SJSA1 (cell line): Measurements from ENCODE around the gene APOD. TPM values are rescaled to one million over a fixed set of nuclear protein-coding genes. Genes with fewer than 3 reads are reported as not detected.

ENCODE experiments used
- DNase-seq, 2 experiments: peaks; one replicate each; pipeline ENCODE4 v3.0.0-alpha.2; 2015 to 2020; ENCODE audit warnings: low spot score in 2 of 2, low read depth in 1 of 2
- H3K27ac ChIP-seq: fragments of 250-450 bp; sonication (Bioruptor Pico); 2 replicates; pipeline ENCODE4 v1.5.1; 2020; ENCODE audit warnings: mild to moderate bottlenecking, moderate library complexity
- H3K27me3 ChIP-seq: fragments of 250-450 bp; sonication (Bioruptor Pico); replicated peaks from 2 replicates; pipeline ENCODE4 v1.5.1; 2020; ENCODE audit warnings: mild to moderate bottlenecking, moderate library complexity
- H3K36me3 ChIP-seq: fragments of 250-450 bp; sonication (Bioruptor Pico); 2 replicates; pipeline ENCODE4 v1.5.1; 2020; ENCODE audit warnings: mild to moderate bottlenecking
- H3K4me1 ChIP-seq: fragments of 250-450 bp; sonication (Bioruptor Pico); replicated peaks from 2 replicates; pipeline ENCODE4 v1.6.1; 2021; ENCODE audit warnings: mild to moderate bottlenecking
- H3K4me3 ChIP-seq: fragments of 250-450 bp; sonication (Bioruptor Pico); 2 replicates; pipeline ENCODE4 v1.5.1; 2020; ENCODE audit warnings: mild to moderate bottlenecking
- H3K9me3 ChIP-seq: fragments of 250-450 bp; sonication (Bioruptor Pico); replicated peaks from 2 replicates; pipeline ENCODE4 v1.5.1; 2020; ENCODE audit warnings: mild to moderate bottlenecking
- total RNA-seq: library from RNA; depleted of rRNA; stranded (reverse); fragments of >200 nt; shearing (Covaris generic); gene quantifications from 2 replicates; pipeline ENCODE4 v1.2.3, GENCODE V29; 2014

APOD gene
- total RNA-seq, 1 experiment from 2014 or later, result not detected

DNA sequence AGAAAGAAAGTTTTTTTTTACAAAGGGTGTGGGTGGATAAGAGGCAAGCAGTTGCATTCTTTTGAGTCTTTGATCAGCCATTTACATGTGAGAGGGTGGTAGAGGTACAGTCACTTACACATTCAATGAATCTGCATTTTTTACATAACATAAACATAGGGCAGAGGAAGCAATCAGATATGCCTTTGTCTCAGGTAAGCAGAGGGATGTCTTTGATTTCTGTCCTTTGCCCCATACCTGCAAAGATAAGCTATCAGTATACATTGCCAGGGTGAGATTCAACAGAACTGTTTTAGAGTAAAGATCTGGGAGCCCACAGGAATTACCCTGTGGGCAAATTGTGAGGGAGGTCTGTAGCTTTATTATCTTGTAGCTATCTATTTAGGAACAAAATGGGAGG lies 35.2 kb downstream of the APOD start:
- no peaks in the 10 kb centered on the region for H3K36me3 ChIP-seq
- no peak overlapping the region for H3K27ac ChIP-seq
- no peak for DNase-seq
- H3K4me1 ChIP-seq, result peaks cover 25% of the 10 kb centered on the region
- no peak overlapping the region for H3K4me3 ChIP-seq
- no peaks in the 10 kb centered on the region for H3K9me3 ChIP-seq
- H3K27me3 ChIP-seq, result no peaks in the 10 kb centered on the region

DNA sequence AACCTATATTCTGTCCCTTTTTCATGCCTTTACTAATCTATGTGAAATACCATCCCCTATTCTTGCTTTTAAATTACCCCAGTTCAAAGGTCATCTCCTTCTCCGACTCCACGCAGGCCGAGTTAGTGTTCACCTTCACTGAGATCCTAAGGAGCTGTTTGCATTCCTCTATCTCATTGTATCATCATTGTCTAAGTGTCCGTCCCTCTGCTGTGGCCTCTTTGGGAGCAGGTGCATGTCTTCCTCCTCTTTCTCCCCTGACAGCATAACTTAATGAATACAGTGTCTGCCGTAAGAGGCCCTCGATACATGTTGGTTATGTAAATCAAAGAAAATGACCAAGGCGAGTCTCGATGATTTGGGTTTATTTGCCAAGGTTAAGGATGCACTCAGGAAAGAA lies 35.7 kb downstream of the APOD start:
- peaks cover 1% of the 10 kb centered on the region for H3K36me3 ChIP-seq
- H3K4me3 ChIP-seq, result no peak overlapping the region
- H3K4me1 ChIP-seq, result peaks cover 27% of the 10 kb centered on the region
- DNase-seq, result no peak
- no peak overlapping the region for H3K27ac ChIP-seq
- no peaks in the 10 kb centered on the region for H3K9me3 ChIP-seq
- H3K27me3 ChIP-seq, result no peaks in the 10 kb centered on the region

DNA sequence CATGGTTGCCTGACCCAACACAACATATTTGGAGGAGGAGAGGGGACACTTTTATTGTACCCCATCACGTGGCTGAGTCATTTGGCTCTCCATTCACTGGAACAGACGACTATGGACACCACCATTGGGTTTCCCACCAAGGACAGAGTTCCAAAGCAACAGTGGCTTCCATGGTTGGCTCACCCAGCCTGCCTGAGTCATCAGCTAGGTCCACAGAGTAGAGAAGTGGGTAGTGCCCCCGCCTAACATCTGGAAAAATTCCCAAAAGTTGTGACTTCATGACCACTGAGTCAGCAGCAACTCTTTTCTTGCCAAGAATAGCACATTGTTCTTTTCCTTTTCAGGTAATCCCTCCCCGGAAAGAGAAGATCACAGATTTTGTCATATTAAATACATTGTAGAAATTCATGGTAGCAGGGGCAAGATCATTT lies 37.6 kb downstream of the APOD start:
- no peaks in the 10 kb centered on the region for H3K9me3 ChIP-seq
- no peak overlapping the region for H3K4me3 ChIP-seq
- H3K27ac ChIP-seq, result no peak overlapping the region
- peaks cover 32% of the 10 kb centered on the region for H3K4me1 ChIP-seq
- H3K27me3 ChIP-seq, result no peaks in the 10 kb centered on the region
- peaks cover 5% of the 10 kb centered on the region for H3K36me3 ChIP-seq
- DNase-seq, result peak; percentile 61 to 77

DNA sequence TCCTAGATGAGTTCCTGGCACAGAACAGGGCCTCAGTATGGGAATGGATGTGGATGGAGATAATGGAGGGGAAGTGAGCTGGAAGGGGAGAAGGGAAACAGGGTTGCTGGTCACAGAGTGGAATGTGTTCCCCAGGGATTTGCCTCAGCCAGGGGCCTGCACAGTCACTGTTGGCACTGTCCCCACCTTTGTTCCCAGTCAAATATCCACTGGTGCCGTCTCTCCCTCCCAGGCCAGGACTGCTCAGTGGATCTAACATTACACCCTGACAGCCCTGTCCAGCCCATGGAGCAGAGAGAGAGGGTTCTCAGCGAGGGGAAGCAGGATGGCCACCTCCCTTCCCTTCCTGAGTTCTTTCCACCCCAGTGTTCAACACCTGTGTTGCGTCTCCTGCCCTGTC lies 39.1 kb downstream of the APOD start:
- Histone ChIP-seq H3K27me3 (no peaks in the 10 kb centered on the region), H3K9me3 (no peaks in the 10 kb centered on the region), H3K4me3 (no peak overlapping the region), H3K4me1 (peaks cover 37% of the 10 kb centered on the region), H3K36me3 (peaks cover 5% of the 10 kb centered on the region), H3K27ac (no peak overlapping the region)
- DNase-seq, result peak; percentile 13 to 55

DNA sequence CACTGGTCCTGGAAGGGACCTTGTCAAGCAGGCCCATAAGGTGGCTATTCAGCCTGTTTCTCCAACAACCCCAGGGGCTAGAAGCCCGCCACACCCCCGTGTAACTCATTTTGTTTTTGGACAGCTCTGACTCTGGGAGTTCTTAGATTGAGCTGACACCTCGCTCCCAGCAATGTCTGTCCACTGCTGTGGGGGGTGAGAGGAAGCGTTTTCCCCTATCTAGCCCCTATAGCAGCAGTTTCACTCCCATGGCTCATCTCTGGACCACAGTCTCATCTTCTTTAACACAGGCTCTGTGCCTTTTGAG lies 39.6 kb downstream of the APOD start:
- DNase-seq, result no peak
- Histone ChIP-seq H3K4me1 (peaks cover 38% of the 10 kb centered on the region), H3K27me3 (no peaks in the 10 kb centered on the region), H3K36me3 (peaks cover 5% of the 10 kb centered on the region), H3K4me3 (no peak overlapping the region), H3K9me3 (no peaks in the 10 kb centered on the region), H3K27ac (no peak overlapping the region)

DNA sequence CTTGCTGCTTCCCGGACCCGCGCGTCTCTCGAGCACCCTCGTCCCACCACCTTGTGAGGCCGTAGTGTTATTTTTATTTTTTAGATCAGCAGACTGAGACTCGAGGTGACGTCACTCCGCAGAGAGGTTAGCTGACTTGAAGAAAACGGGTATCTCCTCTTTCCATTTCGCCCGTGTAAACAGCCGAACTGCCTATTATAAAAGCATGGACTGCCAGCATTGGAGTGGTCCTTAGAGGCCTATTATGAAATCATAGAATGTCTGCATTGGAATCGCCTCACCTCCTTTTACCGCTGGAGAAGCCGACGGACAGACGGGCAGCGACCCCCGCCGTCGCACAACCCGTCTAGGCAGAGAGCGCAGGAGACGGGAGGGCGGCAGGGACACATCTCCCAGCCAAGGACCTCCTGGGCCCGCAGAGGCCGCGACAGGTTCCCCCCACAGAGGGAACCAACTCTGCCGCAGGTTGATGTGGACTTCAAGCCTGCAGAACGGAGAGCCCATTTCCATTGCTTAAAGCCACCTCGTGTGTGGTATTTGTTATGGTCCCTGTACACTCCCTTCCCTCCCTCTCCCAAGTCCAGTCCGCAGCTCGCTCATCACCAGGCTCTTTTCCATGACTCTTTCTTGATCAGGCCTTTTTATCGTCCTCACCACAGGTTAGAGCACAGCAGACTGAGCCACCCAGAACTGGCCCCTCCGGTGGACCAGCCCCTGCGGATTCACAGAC lies 40.1 kb downstream of the APOD start:
- Histone ChIP-seq H3K27ac (no peak overlapping the region), H3K36me3 (peaks cover 5% of the 10 kb centered on the region), H3K27me3 (no peaks in the 10 kb centered on the region), H3K9me3 (no peaks in the 10 kb centered on the region), H3K4me3 (peak overlapping the region; percentile 91), H3K4me1 (peaks cover 38% of the 10 kb centered on the region)
- DNase-seq, result no peak

DNA sequence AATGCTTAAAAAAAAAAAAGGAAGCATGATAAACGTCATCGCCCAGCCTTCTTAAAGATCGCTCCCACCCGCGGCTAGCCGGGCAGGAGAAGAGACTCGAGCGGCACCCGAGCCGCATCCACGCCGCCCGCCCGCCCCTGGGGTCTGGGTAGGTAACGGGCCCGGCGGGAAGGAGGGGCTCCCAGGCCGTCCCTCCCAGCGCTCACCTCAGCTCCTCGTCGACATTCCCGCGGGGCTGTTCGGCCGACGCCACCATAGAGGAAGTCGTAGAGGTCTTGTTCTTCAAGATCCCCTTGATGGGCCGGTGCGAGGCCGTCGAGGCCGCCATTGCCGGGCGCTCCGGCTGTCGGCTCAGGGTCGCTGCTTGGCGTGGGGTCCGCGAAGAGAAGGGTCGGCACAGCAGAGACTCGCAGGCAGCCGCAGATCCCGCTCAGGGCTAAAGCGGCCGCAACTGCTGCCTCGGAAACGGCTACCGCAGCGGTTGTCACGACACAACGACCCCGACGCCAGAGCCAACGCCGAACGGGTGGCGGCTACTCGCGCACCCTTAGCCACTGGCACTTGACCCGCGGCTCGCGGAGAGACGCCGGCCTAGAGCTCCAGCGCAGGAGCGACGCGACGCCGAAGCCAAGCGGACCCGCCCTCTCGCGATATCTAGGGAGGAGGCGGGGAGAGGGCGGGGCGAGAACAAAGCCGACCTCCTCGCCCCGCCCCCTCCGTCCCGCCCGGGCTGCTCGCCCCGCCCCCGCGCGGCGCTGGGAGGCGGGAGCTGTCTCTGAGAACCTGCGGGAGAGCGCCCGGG lies 40.8 kb downstream of the APOD start, which contains the start of gene PPP1R2:
TSS of gene PPP1R2 (minus strand) at position 628 of the 802 bp plus-strand sequence. CDS start at position 328, 300 bp downstream.
- DNase-seq, result peak; percentile 87 to 88
- peaks cover 38% of the 10 kb centered on the region for H3K4me1 ChIP-seq
- H3K4me3 ChIP-seq, result peak within 1 kb of the TSS; percentile 91
- peaks cover 5% of the 10 kb centered on the region for H3K36me3 ChIP-seq
- H3K27ac ChIP-seq, result peak within 1 kb of the TSS; percentile 55
- no peaks in the 10 kb centered on the region for H3K27me3 ChIP-seq
- H3K9me3 ChIP-seq, result no peaks in the 10 kb centered on the region

DNA sequence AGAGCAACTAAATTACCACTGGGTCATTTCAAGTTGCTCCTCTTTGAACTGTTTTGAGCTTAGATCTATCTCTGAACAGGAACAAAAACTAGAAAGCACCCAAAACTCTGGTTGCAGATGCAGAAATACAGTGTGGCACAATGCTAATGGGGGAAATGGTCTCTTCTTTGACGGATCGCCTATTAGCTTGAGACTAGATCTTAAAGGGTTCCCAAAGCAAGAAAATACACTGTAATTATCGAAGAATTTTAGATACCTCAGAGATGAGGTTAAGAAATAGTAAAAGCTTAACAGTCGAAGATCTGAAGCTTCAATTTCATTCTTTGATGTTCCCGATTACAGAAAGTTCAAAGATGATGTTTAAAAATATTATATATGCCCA lies 41.4 kb downstream of the APOD start:
- H3K9me3 ChIP-seq, result no peaks in the 10 kb centered on the region
- peak overlapping the region; percentile 91 for H3K4me3 ChIP-seq
- peaks cover 38% of the 10 kb centered on the region for H3K4me1 ChIP-seq
- DNase-seq, result peak in 1 of 2 experiments; percentile 19
- no peaks in the 10 kb centered on the region for H3K27me3 ChIP-seq
- H3K27ac ChIP-seq, result no peak overlapping the region
- H3K36me3 ChIP-seq, result peaks cover 5% of the 10 kb centered on the region

DNA sequence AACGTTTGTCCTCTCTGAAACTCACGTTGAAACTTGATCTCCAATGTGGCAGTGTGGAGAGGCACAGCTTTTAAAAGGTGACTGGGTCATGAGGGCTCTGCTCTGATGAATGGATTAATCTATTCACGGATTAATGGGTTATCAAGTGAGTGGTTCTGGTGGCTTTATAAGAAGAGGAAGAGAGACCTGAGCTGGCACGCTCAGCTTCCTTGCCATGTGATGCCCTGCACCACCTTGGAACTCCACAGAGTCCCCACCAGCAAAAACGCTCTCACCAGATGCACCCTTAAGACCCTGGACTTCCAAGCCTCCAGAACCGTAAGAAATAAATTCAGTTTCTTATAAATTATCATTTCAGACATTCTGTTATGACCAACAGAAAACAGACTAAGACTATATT lies 43.2 kb downstream of the APOD start:
- H3K27me3 ChIP-seq, result no peaks in the 10 kb centered on the region
- H3K4me1 ChIP-seq, result peaks cover 24% of the 10 kb centered on the region
- H3K9me3 ChIP-seq, result no peaks in the 10 kb centered on the region
- H3K27ac ChIP-seq, result no peak overlapping the region
- DNase-seq, result no peak
- no peak overlapping the region for H3K4me3 ChIP-seq
- H3K36me3 ChIP-seq, result peaks cover 5% of the 10 kb centered on the region

DNA sequence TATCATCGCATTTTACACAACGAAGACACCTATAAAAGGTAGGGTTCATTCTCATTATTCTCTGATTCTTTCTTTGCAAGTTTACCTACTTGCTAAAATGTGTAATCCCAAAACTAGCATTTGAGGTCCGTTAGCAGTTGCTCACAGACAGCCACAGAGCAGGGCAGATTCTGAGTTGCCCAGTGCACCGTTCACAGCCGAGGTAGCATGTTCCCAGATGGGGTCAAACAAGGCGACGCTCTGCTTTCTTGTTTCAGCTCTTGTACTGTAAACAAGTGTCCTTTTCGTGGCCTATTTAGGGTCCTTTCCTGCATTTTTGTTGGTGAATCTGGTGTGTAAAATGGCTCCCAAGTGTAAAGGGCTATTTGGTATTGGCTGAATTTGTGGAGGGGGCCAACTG lies 43.7 kb downstream of the APOD start:
- no peak overlapping the region for H3K27ac ChIP-seq
- no peaks in the 10 kb centered on the region for H3K9me3 ChIP-seq
- peaks cover 5% of the 10 kb centered on the region for H3K36me3 ChIP-seq
- DNase-seq, result no peak
- no peaks in the 10 kb centered on the region for H3K27me3 ChIP-seq
- no peak overlapping the region for H3K4me3 ChIP-seq
- peaks cover 24% of the 10 kb centered on the region for H3K4me1 ChIP-seq

DNA sequence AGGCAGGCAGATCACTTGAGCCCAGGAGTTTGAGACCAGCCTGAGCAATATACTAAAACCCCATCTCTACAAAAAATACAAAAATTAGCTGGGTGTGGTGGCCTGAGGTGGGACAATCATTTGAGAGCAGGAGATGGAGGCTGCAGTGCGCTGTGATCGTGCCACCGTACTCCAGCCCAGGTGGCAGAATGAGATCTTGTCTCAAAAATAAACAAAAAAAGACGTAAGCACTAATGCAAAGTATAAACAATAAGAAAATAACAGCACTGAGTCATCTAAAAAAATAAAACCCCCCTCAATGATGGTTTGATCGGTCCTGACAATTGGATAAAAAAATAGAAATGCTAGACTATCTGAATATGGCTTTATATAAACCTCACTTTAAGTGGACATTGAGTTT lies 44.3 kb downstream of the APOD start:
- DNase-seq, result no peak

DNA sequence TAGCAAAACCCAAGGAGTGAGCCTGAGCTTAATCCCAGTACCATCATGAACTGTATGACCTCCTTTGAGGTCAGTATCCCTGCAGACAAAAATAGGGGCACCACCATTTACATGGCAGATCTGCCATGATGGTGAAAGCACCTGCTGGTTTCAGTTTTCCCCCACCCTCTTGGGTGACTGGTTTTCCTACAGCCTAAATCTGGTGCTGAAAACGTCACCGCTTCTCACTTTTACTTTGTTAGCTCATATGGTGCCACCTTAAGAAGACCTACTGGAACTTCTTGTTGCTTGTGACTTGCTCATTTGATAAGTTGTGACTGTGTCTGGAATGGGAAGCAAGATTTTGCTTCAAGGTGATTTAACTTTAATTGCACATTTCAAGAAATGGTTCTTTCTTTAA lies 45.7 kb downstream of the APOD start:
- peaks cover 4% of the 10 kb centered on the region for H3K36me3 ChIP-seq
- H3K4me3 ChIP-seq, result no peak overlapping the region
- DNase-seq, result no peak
- H3K27me3 ChIP-seq, result no peaks in the 10 kb centered on the region
- peaks cover 10% of the 10 kb centered on the region for H3K4me1 ChIP-seq
- H3K27ac ChIP-seq, result no peak overlapping the region
- H3K9me3 ChIP-seq, result no peaks in the 10 kb centered on the region

More for the DNA sequence above, 44.3 kb downstream of the APOD start:
- Histone ChIP-seq H3K27me3 (no peaks in the 10 kb centered on the region), H3K27ac (no peak overlapping the region), H3K9me3 (no peaks in the 10 kb centered on the region), H3K36me3 (peaks cover 5% of the 10 kb centered on the region), H3K4me1 (peaks cover 20% of the 10 kb centered on the region), H3K4me3 (no peak overlapping the region)

DNA sequence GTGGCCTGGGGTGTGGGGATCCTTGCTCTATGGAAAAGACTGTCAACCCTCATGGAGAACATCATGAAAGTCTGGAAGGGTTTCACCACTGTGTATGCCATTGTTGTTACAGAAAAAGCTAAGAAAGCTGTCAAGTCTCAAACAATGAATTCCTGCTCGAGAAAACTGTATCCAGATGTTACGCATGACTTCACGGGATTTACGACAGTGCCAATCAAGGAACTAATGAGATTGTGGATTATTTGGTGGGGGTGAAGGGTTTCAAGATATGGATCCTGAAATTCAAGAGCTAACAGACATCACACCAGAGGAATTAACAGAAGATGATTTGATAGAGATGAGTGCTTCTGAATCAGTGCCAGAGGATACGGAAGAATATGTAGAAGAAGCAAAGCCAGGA lies 48.4 kb downstream of the APOD start:
- H3K27ac ChIP-seq, result no peak overlapping the region
- H3K36me3 ChIP-seq, result no peaks in the 10 kb centered on the region
- no peak for DNase-seq
- H3K4me1 ChIP-seq, result peaks cover 6% of the 10 kb centered on the region; the same call in 1 of the 2 replicates
- no peaks in the 10 kb centered on the region for H3K27me3 ChIP-seq
- H3K9me3 ChIP-seq, result no peaks in the 10 kb centered on the region
- H3K4me3 ChIP-seq, result no peak overlapping the region

DNA sequence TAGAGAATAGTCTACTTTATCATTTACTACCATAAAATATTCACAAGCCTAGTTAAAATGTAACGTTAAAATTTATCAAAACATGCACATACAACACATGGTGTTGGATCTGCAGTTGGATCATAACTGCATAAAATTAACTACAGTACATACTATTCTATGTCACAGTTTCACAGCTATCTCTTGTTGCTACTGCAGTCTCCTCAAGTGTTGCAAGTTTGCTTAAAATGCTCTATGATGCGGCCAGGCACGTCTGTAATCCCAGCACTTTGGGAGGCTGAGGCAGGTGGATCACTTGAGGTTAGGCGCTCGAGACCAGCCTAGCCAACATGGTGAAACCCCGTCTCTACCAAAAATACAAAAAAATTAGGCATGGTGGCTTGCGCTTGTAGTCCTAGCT lies 50.9 kb downstream of the APOD start:
- H3K27me3 ChIP-seq, result no peaks in the 10 kb centered on the region
- H3K36me3 ChIP-seq, result peaks cover 7% of the 10 kb centered on the region
- no peaks in the 10 kb centered on the region for H3K4me1 ChIP-seq
- H3K27ac ChIP-seq, result no peak overlapping the region
- DNase-seq, result no peak
- no peak overlapping the region for H3K4me3 ChIP-seq
- H3K9me3 ChIP-seq, result no peaks in the 10 kb centered on the region
